HepG2 (cell line): ENCODE data around the gene PRCD.

Experiments used
- ATF7 ChIP-seq, 2 experiments: fragments of 450-650 bp in 1 of 2; sonication (generic) in 1 of 2; formaldehyde crosslinking in 1 of 2; IDR thresholded peaks; 2 replicates each; pipeline versions ENCODE4 v1.4.0 to v1.6.1; 2016 to 2020; ENCODE audit warnings: antibody characterized with exemption in 1 of 2, mild to moderate bottlenecking in 1 of 2, missing genetic modification reagents in 1 of 2
- CTCF ChIP-seq: sonication (generic); formaldehyde crosslinking; IDR thresholded peaks from 2 replicates; pipeline ENCODE4 v1.5.0; 2020; ENCODE audit warnings: mild to moderate bottlenecking, missing genetic modification reagents, moderate library complexity
- ZNF274 ChIP-seq: sonication (generic); formaldehyde crosslinking; IDR thresholded peaks from 2 replicates; pipeline ENCODE4 v1.5.1; 2020; ENCODE audit warnings: mild to moderate bottlenecking, missing genetic modification reagents
- ZNF350 ChIP-seq: sonication (generic); formaldehyde crosslinking; IDR thresholded peaks from 2 replicates; pipeline ENCODE4 v1.4.0; 2020; ENCODE audit warnings: mild to moderate bottlenecking, low read depth, missing genetic modification reagents, borderline replicate concordance

GRCh38 chr17:76546556-76547182 is 6.8 kb downstream of the PRCD start:
- TF ChIP-seq CTCF (CRISPR knock-in tag) (no peak), ZNF274 (CRISPR knock-in tag) (no peak), ATF7 (IDR thresholded peaks at IDR 0.05) (no peak), ATF7 (CRISPR knock-in tag; IDR thresholded peaks at IDR 0.05) (no peak), ZNF350 (CRISPR knock-in tag) (no peak)
